ENCODE data around the gene TCF23. TPM values are rescaled to one million over a fixed set of nuclear protein-coding genes. Genes with fewer than 3 reads are reported as not detected.

Gene TCF23
- not detected for polyA plus RNA-seq (2013, experiment 1 of 2)
- polyA plus RNA-seq (2013, experiment 2 of 2) = not detected

DNA sequence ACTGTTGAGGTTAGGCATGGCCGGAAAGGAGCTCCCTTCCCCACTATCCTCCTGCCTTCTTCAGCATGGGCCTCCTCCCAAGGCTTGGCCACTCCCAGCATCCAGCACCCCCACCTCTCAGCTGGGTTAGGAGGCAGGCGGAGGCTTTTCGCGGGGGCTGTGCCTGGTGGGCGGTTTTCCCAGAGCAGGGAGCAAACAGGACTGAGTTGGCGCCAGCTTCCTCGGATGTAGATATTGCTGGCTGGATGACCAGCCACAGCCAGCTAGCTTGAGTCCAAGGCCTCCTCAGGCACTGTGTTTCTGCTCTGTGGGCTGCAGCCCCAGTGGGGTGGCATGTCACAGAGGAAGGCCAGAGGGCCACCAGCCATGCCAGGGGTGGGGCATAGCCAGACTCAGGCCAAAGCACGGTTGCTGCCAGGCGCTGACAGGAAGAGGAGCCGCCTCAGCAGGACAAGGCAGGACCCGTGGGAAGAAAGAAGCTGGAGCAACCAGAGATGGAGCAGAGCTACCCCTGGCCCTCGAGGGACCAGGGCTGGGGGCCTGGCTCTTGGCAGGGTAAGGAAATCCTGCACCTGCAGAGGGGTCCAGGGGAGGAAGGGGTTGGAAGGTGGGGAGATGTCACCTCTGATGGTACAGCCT is at the start of gene TCF23:
TSS of gene TCF23 (plus strand) at position 204 of the 639 bp plus-strand sequence. CDS start at position 334, 130 bp downstream.
- Histone ChIP-seq H4K8ac (ENCODE audit: low read depth, low read length) (no peak within 1 kb of the TSS), H3K4ac (ENCODE audit: low read depth, low read length) (no peak within 1 kb of the TSS), H3K36me3 (ENCODE audit: control insufficient read depth, insufficient read depth, low read length) (no peaks in the 10 kb centered on the region), H2BK15ac (replicated peaks; ENCODE audit: low read depth) (no peak within 1 kb of the TSS), H3K79me2 (ENCODE audit: control insufficient read depth, insufficient read depth, low read length) (no peaks in the 10 kb centered on the region), H2BK120ac (ENCODE audit: low read depth, low read length) (no peak within 1 kb of the TSS), H3K4me1 (ENCODE audit: control insufficient read depth, low read depth, low read length) (no peaks in the 10 kb centered on the region), H4K5ac (ENCODE audit: low read length) (no peak within 1 kb of the TSS), H3K23ac (ENCODE audit: low read length) (no peak within 1 kb of the TSS), H3K27me3 (ENCODE audit: insufficient read depth, low read length, poor library complexity) (no peaks in the 10 kb centered on the region), H3K79me1 (ENCODE audit: low read length) (no peaks in the 10 kb centered on the region), H3K9ac (ENCODE audit: low read length) (no peak within 1 kb of the TSS), H3K18ac (ENCODE audit: low read length) (no peak within 1 kb of the TSS), H2AK5ac (ENCODE audit: low read length) (no peak within 1 kb of the TSS), H2BK5ac (ENCODE audit: low read length) (no peak within 1 kb of the TSS), H3K4me2 (ENCODE audit: low read length) (no peak within 1 kb of the TSS), H3K27ac (ENCODE audit: low read depth, low read length) (no peak within 1 kb of the TSS), H3K56ac (ENCODE audit: low read length) (no peak within 1 kb of the TSS), H3K4me3 (ENCODE audit: low read length) (no peak within 1 kb of the TSS)
- DNase-seq = no peak
- no CpG with 5 or more reads among the region's 12 CpGs for WGBS (ENCODE audit: extremely low coverage, insufficient coverage, low lambda C conversion rate)

- Histone ChIP-seq H4K5ac (ENCODE audit: low read length) (no peak overlapping the region), H3K9ac (ENCODE audit: low read length) (no peak overlapping the region), H2BK15ac (replicated peaks; ENCODE audit: low read depth) (no peak overlapping the region), H3K56ac (ENCODE audit: low read length) (no peak overlapping the region), H3K79me1 (ENCODE audit: low read length) (no peaks in the 10 kb centered on the region), H2BK120ac (ENCODE audit: low read depth, low read length) (no peak overlapping the region), H3K4me2 (ENCODE audit: low read length) (no peak overlapping the region), H3K27ac (ENCODE audit: low read depth, low read length) (no peak overlapping the region), H3K4me1 (ENCODE audit: control insufficient read depth, low read depth, low read length) (no peaks in the 10 kb centered on the region), H2AK5ac (ENCODE audit: low read length) (no peak overlapping the region), H3K4me3 (ENCODE audit: low read length) (no peak overlapping the region), H3K4ac (ENCODE audit: low read depth, low read length) (no peak overlapping the region), H4K8ac (ENCODE audit: low read depth, low read length) (no peak overlapping the region), H3K23ac (ENCODE audit: low read length) (no peak overlapping the region), H3K18ac (ENCODE audit: low read length) (no peak overlapping the region), H3K79me2 (ENCODE audit: control insufficient read depth, insufficient read depth, low read length) (no peaks in the 10 kb centered on the region), H3K27me3 (ENCODE audit: insufficient read depth, low read length, poor library complexity) (no peaks in the 10 kb centered on the region), H2BK5ac (ENCODE audit: low read length) (no peak overlapping the region), H3K36me3 (ENCODE audit: control insufficient read depth, insufficient read depth, low read length) (no peaks in the 10 kb centered on the region)
- no peak for DNase-seq
- WGBS (ENCODE audit: extremely low coverage, insufficient coverage, low lambda C conversion rate) = no CpG with 5 or more reads among the region's 19 CpGs
These were observed 49.4 kb upstream of the TCF23 start for GRCh38 chr2:27099334-27099955.

- H3K79me1 ChIP-seq (ENCODE audit: low read length) = no peaks in the 10 kb centered on the region
- H2BK120ac ChIP-seq (ENCODE audit: low read depth, low read length) = no peak overlapping the region
- H3K4ac ChIP-seq (ENCODE audit: low read depth, low read length) = no peak overlapping the region
- no peak overlapping the region for H2BK5ac ChIP-seq (ENCODE audit: low read length)
- no CpG with 5 or more reads among the region's 10 CpGs for WGBS (ENCODE audit: extremely low coverage, insufficient coverage, low lambda C conversion rate)
- H2AK5ac ChIP-seq (ENCODE audit: low read length) = no peak overlapping the region
- no peak for DNase-seq
- no peak overlapping the region for H3K9ac ChIP-seq (ENCODE audit: low read length)
- no peak overlapping the region for H3K27ac ChIP-seq (ENCODE audit: low read depth, low read length)
- H4K8ac ChIP-seq (ENCODE audit: low read depth, low read length) = no peak overlapping the region
- no peaks in the 10 kb centered on the region for H3K36me3 ChIP-seq (ENCODE audit: control insufficient read depth, insufficient read depth, low read length)
- H3K4me1 ChIP-seq (ENCODE audit: control insufficient read depth, low read depth, low read length) = no peaks in the 10 kb centered on the region
- H4K5ac ChIP-seq (ENCODE audit: low read length) = no peak overlapping the region
- H3K27me3 ChIP-seq (ENCODE audit: insufficient read depth, low read length, poor library complexity) = no peaks in the 10 kb centered on the region
- H3K4me2 ChIP-seq (ENCODE audit: low read length) = no peak overlapping the region
- H3K18ac ChIP-seq (ENCODE audit: low read length) = no peak overlapping the region
- no peak overlapping the region for H3K4me3 ChIP-seq (ENCODE audit: low read length)
- H2BK15ac ChIP-seq (replicated peaks; ENCODE audit: low read depth) = no peak overlapping the region
- no peak overlapping the region for H3K23ac ChIP-seq (ENCODE audit: low read length)
- no peak overlapping the region for H3K56ac ChIP-seq (ENCODE audit: low read length)
- H3K79me2 ChIP-seq (ENCODE audit: control insufficient read depth, insufficient read depth, low read length) = no peaks in the 10 kb centered on the region
These were observed 48.8 kb upstream of the TCF23 start for GRCh38 chr2:27100036-27100435.

DNA sequence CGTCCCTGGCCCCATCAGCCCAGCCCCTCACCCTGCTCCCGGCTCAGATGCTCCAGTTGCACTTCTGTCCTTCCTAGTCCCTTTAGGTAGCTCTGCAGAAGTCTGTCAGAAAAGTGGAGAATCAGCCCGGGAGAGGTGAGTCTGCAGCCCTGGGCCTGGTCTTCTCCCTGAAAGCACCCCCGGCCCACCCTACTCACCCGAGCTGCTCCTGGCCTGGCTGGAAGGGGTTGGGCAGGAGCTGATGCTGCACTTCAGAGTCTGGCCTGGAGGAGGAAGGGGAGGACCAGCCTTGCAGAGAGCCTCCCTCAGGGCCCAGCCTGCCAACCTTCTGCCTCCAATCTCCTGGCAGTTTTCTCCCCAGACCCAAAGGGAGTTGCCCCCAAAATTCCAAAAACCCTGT is 46.5 kb upstream of the TCF23 start:
- no peak overlapping the region for H3K9ac ChIP-seq (ENCODE audit: low read length)
- H4K5ac ChIP-seq (ENCODE audit: low read length) = no peak overlapping the region
- no peak overlapping the region for H3K4me3 ChIP-seq (ENCODE audit: low read length)
- no peaks in the 10 kb centered on the region for H3K36me3 ChIP-seq (ENCODE audit: control insufficient read depth, insufficient read depth, low read length)
- H3K27ac ChIP-seq (ENCODE audit: low read depth, low read length) = no peak overlapping the region
- no peaks in the 10 kb centered on the region for H3K79me2 ChIP-seq (ENCODE audit: control insufficient read depth, insufficient read depth, low read length)
- no peak overlapping the region for H4K8ac ChIP-seq (ENCODE audit: low read depth, low read length)
- H3K23ac ChIP-seq (ENCODE audit: low read length) = no peak overlapping the region
- no peak overlapping the region for H2BK5ac ChIP-seq (ENCODE audit: low read length)
- H3K56ac ChIP-seq (ENCODE audit: low read length) = no peak overlapping the region
- no peaks in the 10 kb centered on the region for H3K4me1 ChIP-seq (ENCODE audit: control insufficient read depth, low read depth, low read length)
- no peak overlapping the region for H3K18ac ChIP-seq (ENCODE audit: low read length)
- no peak overlapping the region for H2BK120ac ChIP-seq (ENCODE audit: low read depth, low read length)
- no peaks in the 10 kb centered on the region for H3K27me3 ChIP-seq (ENCODE audit: insufficient read depth, low read length, poor library complexity)
- no CpG with 5 or more reads among the region's 5 CpGs for WGBS (ENCODE audit: extremely low coverage, insufficient coverage, low lambda C conversion rate)
- no peak overlapping the region for H3K4ac ChIP-seq (ENCODE audit: low read depth, low read length)
- no peak overlapping the region for H2BK15ac ChIP-seq (replicated peaks; ENCODE audit: low read depth)
- H2AK5ac ChIP-seq (ENCODE audit: low read length) = no peak overlapping the region
- H3K4me2 ChIP-seq (ENCODE audit: low read length) = no peak overlapping the region
- DNase-seq = no peak
- no peaks in the 10 kb centered on the region for H3K79me1 ChIP-seq (ENCODE audit: low read length)

- Histone ChIP-seq H3K4me3 (ENCODE audit: low read length) (no peak overlapping the region), H3K23ac (ENCODE audit: low read length) (no peak overlapping the region), H4K5ac (ENCODE audit: low read length) (no peak overlapping the region), H2BK15ac (replicated peaks; ENCODE audit: low read depth) (no peak overlapping the region), H2BK120ac (ENCODE audit: low read depth, low read length) (no peak overlapping the region), H2AK5ac (ENCODE audit: low read length) (no peak overlapping the region), H3K79me1 (ENCODE audit: low read length) (no peaks in the 10 kb centered on the region), H3K56ac (ENCODE audit: low read length) (no peak overlapping the region), H2BK5ac (ENCODE audit: low read length) (no peak overlapping the region), H3K27ac (ENCODE audit: low read depth, low read length) (no peak overlapping the region), H4K8ac (ENCODE audit: low read depth, low read length) (no peak overlapping the region), H3K4ac (ENCODE audit: low read depth, low read length) (no peak overlapping the region), H3K27me3 (ENCODE audit: insufficient read depth, low read length, poor library complexity) (no peaks in the 10 kb centered on the region), H3K4me1 (ENCODE audit: control insufficient read depth, low read depth, low read length) (no peaks in the 10 kb centered on the region), H3K79me2 (ENCODE audit: control insufficient read depth, insufficient read depth, low read length) (no peaks in the 10 kb centered on the region), H3K18ac (ENCODE audit: low read length) (no peak overlapping the region), H3K9ac (ENCODE audit: low read length) (no peak overlapping the region), H3K36me3 (ENCODE audit: control insufficient read depth, insufficient read depth, low read length) (no peaks in the 10 kb centered on the region), H3K4me2 (ENCODE audit: low read length) (no peak overlapping the region)
- WGBS (ENCODE audit: extremely low coverage, insufficient coverage, low lambda C conversion rate) = no CpG with 5 or more reads among the region's 3 CpGs
- DNase-seq = no peak
These were observed 42.8 kb upstream of the TCF23 start for GRCh38 chr2:27105981-27106380.
